HG03139 (cell line): Measurements from ENCODE around the gene CYTH4.

Source experiments
- ATAC-seq: cut with Tn5 transposase; IDR thresholded peaks from one replicate; pipeline ENCODE4 v1.9.1; 2021; ENCODE audit not compliant: unreplicated experiment

Gene CYTH4

GRCh38 chr22:37267661-37268413 lies 14.5 kb upstream of the CYTH4 start:
- ATAC-seq = no peak

DNA sequence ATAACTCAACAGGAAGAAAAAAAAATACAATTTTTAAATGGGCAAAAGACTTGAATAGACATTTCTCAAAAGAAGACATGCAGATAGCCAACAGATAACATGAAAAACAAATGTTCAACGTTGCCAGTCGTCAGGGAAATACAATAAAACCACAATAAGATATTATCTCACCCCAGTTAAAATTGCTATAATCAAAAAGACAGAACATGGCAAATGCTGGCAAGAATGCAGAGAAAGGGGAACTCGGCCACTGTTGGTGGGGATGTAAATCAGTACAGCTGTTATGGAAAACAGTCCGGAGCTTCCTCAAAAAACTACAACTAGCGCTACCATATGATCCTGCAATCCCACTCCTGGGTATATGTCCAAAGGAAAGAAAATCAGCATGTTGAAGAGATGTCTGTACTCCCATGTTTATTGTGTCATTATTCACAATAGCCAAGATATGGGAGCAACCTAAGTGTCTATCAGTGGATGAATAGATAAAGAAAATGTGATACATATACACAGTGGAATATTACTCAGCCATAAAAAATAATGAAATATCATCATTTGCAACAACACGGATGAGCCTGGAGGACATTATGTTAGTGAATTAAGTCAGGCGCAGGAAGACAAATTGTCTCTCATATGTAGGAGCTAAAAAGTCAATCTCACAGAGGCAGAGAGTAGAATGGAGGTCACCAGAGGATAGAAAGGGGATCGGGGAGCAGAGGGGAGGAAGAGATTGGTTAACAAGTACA lies 12.2 kb upstream of the CYTH4 start:
- ATAC-seq = no peak

DNA sequence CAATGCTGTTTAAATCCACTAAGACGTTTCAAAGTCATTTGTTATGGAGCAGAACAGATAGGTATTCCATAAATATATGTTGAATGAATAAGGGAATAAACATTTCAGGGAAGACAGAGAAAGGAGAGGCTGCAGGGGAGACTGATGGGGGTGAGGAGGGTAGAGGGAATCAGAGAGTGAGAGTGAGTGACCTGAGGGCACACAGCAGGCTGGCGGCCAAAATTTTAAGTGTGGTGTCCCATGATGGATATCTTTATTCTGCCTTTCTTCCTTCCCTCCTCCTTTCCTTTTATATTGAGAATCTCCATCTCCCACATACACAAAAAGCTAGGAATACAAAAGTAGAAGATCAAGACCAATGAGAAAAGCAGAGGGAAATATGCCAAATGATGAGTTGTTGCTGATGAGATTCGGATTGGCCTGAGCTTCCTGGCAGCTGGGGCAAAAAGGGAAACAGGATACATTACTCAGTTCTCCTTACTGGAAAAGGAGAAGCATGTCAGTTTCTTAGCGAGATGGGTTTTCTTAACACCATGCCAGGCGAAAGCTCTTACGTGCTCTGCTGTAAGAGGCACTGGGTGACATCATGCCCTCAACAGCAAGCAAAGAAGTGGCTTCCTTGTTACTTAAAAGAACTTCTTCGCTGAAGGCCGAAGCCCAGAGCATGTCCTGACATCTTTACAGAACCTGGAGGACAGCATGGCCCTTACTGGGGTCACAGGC lies 11.2 kb upstream of the CYTH4 start:
- ATAC-seq = no peak

GRCh38 chr22:37273126-37273845 lies 9.0 kb upstream of the CYTH4 start:
- ATAC-seq = no peak

DNA sequence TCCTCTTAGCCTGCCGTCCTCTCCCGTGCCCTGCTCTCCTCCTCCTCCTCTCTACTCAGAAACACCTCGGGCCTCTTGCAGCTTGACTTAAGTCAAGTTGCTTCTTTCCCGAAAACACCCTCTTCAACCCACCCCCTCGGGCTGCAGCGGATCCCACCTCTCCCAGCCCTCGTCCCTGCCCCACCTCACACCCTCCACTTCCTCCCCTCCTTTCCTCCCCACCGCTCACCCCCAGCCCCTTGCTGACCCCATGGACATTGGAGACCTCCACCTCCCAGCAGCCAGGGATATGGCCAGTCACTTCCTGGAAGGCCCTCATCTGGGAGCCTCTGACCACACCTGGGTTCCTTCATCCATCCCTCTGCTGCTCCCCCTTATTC lies 8.5 kb upstream of the CYTH4 start:
- no peak for ATAC-seq

DNA sequence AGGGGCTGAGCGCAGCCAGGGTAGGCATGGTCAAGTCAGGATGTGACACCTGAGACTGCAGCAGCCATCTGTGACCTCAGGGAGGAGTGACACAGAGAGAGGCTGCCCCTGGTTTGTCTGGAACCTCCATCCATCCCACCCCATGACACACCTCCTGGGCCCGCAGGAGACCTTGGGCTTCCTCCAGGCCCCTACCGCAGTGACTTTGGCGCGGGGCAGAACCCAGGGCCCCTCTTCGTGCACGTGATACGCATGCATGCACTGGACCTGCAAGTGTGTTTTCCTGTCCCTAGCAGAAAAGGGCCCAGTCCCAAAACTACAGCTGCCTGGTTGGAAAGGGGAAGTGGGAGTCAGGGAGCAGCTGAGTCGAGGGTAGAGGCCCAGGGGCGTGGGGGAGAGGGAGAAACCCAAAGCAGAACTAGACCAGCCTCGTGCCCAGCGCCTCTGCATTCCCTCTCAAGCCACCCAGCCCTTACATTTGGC lies 7.9 kb upstream of the CYTH4 start:
- ATAC-seq = no peak

DNA sequence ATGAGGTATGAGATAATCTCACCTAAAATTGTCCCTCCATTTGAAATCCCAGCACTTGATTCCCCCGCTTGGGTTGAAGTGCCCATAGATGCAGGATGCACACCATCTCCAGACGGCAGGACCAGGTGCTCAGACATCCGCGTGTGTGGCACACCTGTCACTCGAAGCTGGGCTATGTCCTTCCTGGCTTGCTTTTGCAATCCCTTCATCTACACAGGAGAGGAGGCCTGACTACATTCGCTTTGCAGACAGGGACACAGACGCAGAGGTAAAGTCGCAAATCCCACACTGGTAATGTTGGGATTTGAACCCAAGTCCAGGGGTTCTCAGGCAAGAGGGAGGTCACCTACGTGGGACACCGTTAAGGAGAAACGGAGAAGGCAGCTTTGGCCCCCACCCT lies 7.2 kb upstream of the CYTH4 start:
- ATAC-seq = no peak

DNA sequence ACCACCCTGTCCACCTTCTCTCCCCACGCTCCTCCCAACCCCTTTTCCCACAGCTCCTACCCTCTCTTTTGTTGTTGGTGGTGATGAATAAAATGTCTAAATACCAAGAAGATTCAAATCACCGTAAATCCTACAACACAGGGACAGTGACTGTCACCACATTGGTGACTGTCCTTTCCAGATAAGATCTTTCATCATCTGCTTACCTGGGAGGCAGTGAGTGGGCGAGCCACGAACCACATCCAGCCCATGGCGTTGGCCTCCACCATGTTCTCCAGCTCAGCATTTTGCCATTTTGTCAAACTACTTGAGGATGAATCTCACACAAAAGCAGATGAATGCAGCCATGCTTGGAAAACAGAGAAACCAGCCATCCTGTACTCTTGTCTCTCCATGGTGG lies 6.7 kb upstream of the CYTH4 start:
- no peak for ATAC-seq

DNA sequence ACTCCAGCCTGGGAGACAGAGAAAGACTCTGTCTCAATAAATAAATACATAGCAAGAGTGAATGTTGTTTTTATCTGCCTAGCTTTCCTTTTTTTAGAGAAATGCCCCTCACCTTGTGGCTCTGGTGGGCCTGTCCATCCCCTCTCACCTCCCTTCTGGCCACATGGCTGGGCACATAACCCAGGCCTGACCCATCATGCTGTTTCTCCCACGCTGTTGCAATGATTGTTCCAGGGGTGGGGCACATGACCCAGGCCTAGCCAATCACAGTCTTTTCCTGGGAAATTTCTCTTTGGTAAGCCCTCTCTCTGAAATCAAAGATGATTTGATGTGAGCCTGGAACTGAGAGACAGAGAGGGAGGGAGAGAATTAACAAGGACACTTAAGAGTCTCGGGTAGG lies 5.5 kb upstream of the CYTH4 start:
- ATAC-seq = no peak

GRCh38 chr22:37277384-37277783 lies 4.9 kb upstream of the CYTH4 start:
- no peak for ATAC-seq

DNA sequence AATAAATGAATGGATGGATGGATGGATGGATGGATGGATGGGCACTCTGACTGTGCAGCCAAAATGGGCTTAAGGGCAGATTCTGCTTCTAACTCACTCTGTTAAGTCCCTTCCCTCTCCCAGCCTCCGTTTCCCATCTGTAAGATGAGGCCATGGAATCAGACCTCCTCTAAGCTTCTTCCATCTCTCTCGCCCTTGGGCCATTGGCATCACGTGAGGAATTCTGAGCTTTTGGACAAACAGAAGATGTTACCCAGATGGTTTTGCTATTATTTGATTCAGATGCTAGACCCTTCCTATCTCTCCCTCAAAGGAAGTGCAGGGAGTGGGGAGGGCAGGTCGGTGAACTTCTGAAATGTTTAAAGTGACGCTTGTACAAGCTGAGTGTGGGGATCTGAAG lies 4.0 kb upstream of the CYTH4 start:
- no peak for ATAC-seq

DNA sequence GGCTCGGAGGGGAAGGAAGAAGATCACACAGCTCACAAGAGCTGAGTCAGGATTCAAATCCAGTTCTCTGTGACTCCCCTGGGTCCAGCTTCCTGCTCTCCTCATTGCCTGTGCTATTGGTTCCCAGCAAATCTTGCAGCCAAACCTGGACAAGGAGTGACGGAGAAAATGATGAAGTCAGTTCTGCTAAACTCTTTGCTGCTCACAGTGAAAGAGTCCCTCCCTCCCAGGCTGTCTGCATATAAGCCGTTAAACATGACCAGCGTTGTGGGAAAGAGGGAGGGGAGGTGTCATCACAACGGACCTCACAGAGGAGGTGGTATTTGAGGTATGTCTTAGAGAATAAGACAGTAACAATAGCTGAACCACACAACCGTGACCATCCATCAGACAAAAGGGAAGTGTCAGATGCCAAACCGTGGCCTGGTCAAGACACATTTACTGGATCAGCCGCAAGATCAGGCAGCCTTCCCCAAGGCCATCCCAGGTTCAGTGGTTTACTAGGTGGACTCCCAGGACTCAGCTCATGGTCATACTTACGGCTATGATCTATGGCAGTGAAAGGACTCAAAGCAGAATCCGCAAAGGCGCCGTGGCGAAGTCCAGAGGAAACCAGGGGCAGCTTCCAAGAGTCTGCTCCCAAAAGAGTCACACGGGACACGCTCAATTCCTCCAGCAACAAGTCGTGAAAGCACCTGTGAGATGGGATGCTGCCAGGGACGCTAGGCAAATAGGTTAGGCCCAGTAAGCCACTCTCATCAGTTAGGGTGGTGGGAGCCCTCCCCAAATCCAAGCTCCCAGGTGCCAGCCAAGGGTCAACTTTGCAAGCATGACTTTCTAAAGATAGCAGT lies 2.8 kb upstream of the CYTH4 start:
- no peak for ATAC-seq

DNA sequence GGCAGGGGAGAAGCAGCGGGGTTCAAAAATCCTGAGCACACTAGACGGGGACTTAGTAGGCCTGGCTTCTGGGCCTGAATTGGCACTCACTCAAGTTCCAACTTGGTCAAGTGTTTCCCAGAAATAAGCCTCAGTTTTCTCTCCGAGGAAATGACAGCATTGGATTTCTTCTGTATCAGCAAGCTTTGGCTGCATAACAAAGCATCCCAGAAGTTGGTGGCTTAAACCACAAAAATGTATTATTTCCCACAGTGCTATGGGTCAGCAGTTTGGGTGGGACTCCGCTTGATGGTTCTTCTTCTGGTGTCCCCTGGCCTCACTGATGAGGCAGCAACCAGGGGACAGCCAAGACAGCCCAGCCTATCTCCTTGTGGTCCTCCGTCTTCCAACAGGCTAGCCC lies 1.6 kb upstream of the CYTH4 start:
- ATAC-seq = no peak

DNA sequence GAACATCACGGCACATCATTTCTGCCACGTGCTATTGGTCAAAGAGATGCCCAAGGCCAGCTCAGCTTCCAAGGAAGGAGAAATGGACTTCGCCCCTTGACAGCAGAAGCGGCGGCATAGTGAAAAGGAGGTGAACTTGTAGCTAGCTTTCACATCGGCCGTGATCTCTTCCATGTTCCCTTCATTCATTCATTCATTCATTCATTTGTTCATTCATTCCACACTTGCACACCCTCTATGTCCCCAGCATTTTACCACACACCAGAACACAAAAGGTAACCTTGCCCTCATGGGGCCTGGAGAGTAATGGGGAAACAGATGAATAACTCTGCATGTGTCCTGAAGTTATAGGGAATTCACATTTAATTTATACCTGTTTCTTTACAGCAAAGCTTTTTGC lies 1.1 kb upstream of the CYTH4 start:
- no peak for ATAC-seq

DNA sequence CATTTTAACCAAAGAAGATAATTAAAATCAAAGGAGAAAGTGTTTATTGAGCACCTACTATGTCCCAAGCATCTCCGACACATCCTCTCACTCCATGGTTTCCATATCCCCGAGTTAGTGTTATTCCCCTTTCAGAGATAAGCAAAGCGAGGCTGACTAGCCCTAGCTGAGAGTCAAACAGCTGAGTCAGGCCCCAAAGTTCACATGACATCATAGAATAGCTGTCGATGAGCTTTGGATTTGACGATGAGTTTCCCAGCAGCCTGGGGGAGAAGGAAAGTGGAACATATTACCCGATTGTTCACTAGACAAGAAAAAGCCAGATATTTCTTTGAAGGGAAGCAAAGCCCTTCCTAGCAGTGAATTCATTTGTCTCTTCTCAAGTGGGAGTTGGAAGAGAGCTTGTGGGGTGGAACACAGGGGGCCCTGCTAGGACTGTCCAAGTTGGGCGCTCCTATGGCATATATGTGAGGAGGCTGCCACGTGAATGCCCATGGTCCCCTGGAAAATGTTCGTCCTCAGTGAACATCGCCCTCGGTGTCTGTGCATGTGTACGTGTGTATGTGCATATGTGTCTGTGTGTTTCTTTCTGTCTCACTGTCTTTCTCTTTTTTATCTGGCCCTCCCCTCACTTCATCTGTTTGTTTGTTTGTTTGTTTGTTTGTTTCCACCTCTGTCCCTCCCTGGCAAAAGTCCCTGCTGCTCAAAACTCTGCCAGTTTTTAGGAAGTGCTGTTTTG lies 493 bp upstream of the CYTH4 start:
- ATAC-seq = no peak

GRCh38 chr22:37283393-37283937 lies 1.2 kb downstream of the CYTH4 start:
- ATAC-seq = no peak

- no peak for ATAC-seq
Observed at GRCh38 chr22:37284126-37284804, 2.0 kb downstream of the CYTH4 start.

- ATAC-seq = no peak
Observed at GRCh38 chr22:37284805-37285355, 2.6 kb downstream of the CYTH4 start.
